Adrenal gland (tissue), 12 donors: ENCODE measurements around the gene TEX2. TPM values are rescaled to one million over a fixed set of nuclear protein-coding genes. Genes with fewer than 3 reads are reported as not detected.

Experiments used
- DNase-seq, 7 donors: peaks; one replicate each; pipeline ENCODE4 v3.0.0-alpha.2; 2019 to 2020
- H3K27ac ChIP-seq, 5 donors: fragments of 200-600 bp; sonication (generic) in 4 of 5; 1 replicate in 3 of 5; 2 replicates in 2 of 5; pipeline versions ENCODE4 v1.5.1 to v1.8.0; 2016 to 2020; ENCODE audit warnings: mild to moderate bottlenecking in 1 of 5
- H3K27me3 ChIP-seq: fragments of 200-600 bp; 2 replicates; pipeline ENCODE4 v1.8.0; 2021
- H3K36me3 ChIP-seq, 2 donors: fragments of 200-600 bp; replicated peaks in 1 of 2; 1 replicate in 1 of 2; 2 replicates in 1 of 2; pipeline versions ENCODE4 v1.5.1 to v1.8.0; 2018 to 2022
- H3K4me1 ChIP-seq, 2 donors: fragments of 200-600 bp; replicated peaks in 1 of 2; 1 replicate in 1 of 2; 2 replicates in 1 of 2; pipeline versions ENCODE4 v1.5.1 to v1.8.0; 2018 to 2021
- H3K4me3 ChIP-seq, 4 donors: fragments of 200-600 bp; sonication (generic) in 3 of 4; one replicate each; pipeline ENCODE4 v1.5.1; 2016 to 2018
- H3K9me3 ChIP-seq, 3 donors: fragments of 200-600 bp; sonication (generic) in 1 of 3; replicated peaks in 1 of 3; 1 replicate in 2 of 3; 2 replicates in 1 of 3; pipeline versions ENCODE4 v1.5.1 to v1.8.0; 2016 to 2021
- CTCF ChIP-seq, 6 experiments: fragments of 450-650 bp in 4 of 6; fragments of 200-600 bp in 2 of 6; sonication (generic) in 1 of 6; IDR thresholded peaks; 1 replicate in 5 of 6; 2 replicates in 1 of 6; pipeline versions ENCODE4 v1.5.1 to v1.8.0; 2016 to 2021; ENCODE audit warnings: antibody characterized with exemption in 6 of 6, mild to moderate bottlenecking in 2 of 6, moderate library complexity in 1 of 6
- POLR2A ChIP-seq, 2 donors: fragments of 450-650 bp; IDR thresholded peaks; one replicate each; pipeline ENCODE4 v1.6.1; 2017; ENCODE audit warnings: antibody characterized with exemption in 2 of 2, mild to moderate bottlenecking in 2 of 2, moderate library complexity in 1 of 2
- WGBS, 4 donors: extraction: QIAGEN DNeasy Blood & Tissue Kit in 2 of 4; methylation state at CpG; one replicate each; pipeline versions ENCODE4 v1.1.5 to v1.1.7; 2013 to 2017; 5-methylcytosine and 5-hydroxymethylcytosine counted together
- intact Hi-C, 2 donors: fragments of 100-400 bp; cut with DNase I; formaldehyde crosslinking; loops; one replicate each; pipeline versions ENCODE4 v1.14.1 to v1.15.0; 2022 to 2023
- polyA plus RNA-seq, 3 donors: library from polyadenylated mRNA; stranded (reverse); fragments of 200-250 nt in 2 of 3; fragments of 350-450 nt in 1 of 3; fragmentation: Illumina TruSeq in 1 of 3; extraction: RNeasy Lipid Tissue Mini Kit (QIAGEN cat#74804) in 1 of 3; gene quantifications; one replicate each; pipeline ENCODE4 v1.2.3, GENCODE V29; 2013 to 2014
- total RNA-seq, 9 donors: library from RNA; depleted of rRNA in 4 of 9; stranded (reverse); fragments of >200 nt in 4 of 9; fragments of 120-200 nt in 1 of 9; fragmentation: NEBNext Ultra II Directional in 1 of 9; extraction: Animal tissue kit (Norgen Biotek cat#: 25700) in 1 of 9; gene quantifications; one replicate each; pipeline versions ENCODE4 v1.1.0 to v1.2.4, GENCODE V29; 2013 to 2023
- donor health status: healthy with polysubstance abuse.
- donor health status: Bipolar disorder and iron deficiency.
- donor health status: DM: yes; HTN: yes; CAD: no.
- donor health status: DM: no; HTN: no; CAD: no.
- donor health status: DM: no; HTN: no; CAD: no.
- donor health status: DM: yes; HTN: yes; CAD: no.

Gene TEX2
- total and polyA plus RNA-seq, 12 donors, result 12.0 to 91.5 (median 62.5) TPM

DNA sequence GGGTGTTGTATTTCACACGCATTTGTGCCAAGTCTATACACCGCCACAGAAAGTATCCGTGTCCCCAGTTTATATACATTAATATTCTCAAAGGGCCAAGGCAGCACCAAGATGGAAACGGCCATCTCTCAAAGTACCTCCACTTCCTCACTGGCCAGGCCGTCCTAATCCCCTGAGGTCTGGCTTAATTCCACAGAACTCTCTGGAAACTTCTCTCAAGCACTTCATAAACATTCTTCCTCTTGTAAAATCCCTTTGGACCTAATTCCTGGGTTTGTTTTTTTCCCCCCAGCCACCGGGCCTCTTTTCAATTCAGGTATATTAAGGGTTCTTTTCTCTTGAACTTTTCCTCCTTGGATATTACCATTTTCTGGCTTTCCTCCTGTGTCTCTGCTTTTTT is 128.1 kb downstream of the TEX2 start:
- H3K4me3 ChIP-seq, result no peak overlapping the region
- peak in 1 of 7 donors; percentile 10 for DNase-seq
- intact Hi-C loops, result loop anchor here (5.0 to 10.0 kb wide), 4 partner anchors 70 to 210 kb away; no protein-coding TSS in a partner anchor
- no peaks in the 10 kb centered on the region for H3K9me3 ChIP-seq
- H3K27me3 ChIP-seq, result no peaks in the 10 kb centered on the region
- TF ChIP-seq POLR2A (IDR thresholded peaks at IDR 0.05) (no peak), CTCF (IDR thresholded peaks at IDR 0.05) (no peak)
- peaks cover 26 to 28% of the 10 kb centered on the region in 2 donors for H3K4me1 ChIP-seq
- peak overlapping the region in 2 of 5 donors; percentile 9 to 15 for H3K27ac ChIP-seq
- WGBS, 4 donors, result 50 to 71% (median 53%) methylated on average over 6 of the region's 6 CpGs
- no peaks in the 10 kb centered on the region for H3K36me3 ChIP-seq

DNA sequence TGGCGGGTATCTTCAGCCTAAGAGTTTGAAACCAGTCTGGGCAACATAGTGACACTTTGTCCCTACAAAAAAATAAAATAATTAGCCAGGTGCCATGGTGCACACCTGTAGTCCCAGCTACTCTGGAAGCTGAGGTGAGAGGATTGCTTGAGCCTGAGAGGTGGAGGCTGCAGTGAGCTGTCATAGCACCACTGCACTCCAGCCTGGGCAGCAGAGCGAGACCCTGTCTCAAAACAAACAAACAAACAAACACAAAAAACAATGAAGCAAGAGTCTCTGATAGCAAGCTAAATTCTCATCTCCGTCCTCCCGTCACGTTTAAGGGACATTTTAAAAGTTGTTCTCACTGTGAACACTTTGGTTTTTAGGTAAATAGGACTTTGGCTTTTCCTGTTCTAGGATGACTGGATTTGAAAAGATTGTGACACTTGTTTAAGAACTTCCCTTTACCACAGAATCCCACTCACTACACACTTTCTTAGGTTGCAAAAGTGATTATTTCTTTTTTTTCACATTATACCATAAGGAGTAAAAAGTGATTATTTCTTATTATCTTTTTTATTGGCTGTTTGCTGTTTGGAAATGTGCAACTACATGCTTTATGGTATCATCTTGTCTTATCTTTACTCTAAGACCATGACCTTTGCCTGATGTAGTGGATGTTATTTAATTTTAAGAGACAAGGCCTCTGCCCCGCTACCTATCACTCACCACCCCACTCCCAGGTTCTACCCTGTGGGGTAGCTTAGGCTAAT is 128.7 kb downstream of the TEX2 start:
- no peak overlapping the region for H3K4me3 ChIP-seq
- DNase-seq, result peak in 1 of 7 donors; percentile 18
- H3K36me3 ChIP-seq, result no peaks in the 10 kb centered on the region
- intact Hi-C loops, result loop anchor here (5.0 to 10.0 kb wide), 4 partner anchors 70 to 210 kb away; no protein-coding TSS in a partner anchor
- H3K9me3 ChIP-seq, result no peaks in the 10 kb centered on the region
- 65 to 85% (median 70%) methylated on average over 6 of the region's 6 CpGs for WGBS, 4 donors
- H3K27me3 ChIP-seq, result no peaks in the 10 kb centered on the region
- H3K27ac ChIP-seq, result peak overlapping the region in 2 of 5 donors; percentile 9 to 90
- H3K4me1 ChIP-seq, result peaks cover 26 to 28% of the 10 kb centered on the region in 2 donors
- TF ChIP-seq CTCF (IDR thresholded peaks at IDR 0.05) (no peak), POLR2A (IDR thresholded peaks at IDR 0.05) (no peak)

DNA sequence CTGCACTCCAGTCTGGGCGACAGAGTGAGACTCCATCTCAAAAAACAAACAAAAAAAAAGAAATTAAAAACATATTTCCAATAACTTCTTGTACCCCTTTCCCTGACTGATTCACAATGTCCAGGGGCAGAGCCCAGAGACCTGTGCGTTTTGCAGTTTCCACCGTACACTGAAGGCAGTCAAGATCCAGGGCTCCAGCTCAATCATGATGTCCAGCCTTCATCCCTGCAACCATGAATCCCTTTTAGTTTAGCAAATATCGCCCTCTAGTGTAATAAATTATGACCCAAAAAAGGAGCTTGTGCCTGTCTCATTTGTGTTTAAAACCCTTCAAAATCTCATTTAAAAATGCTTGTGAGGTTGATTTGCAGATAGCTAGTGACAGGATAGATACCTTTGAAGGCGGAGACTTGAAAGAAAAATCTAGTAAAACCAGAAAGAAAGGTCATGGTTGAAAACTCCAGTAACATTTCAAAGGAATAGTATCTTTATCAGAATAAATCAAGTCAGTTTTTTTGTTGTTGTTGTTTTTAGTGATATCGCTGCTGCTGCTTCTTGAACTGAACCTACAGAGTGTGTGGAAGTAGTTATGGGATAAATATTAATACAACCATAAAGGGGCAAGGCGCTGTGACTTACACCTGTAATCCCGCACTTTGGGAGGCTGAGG is 129.4 kb downstream of the TEX2 start:
- intact Hi-C loops, result loop anchor here (5.0 to 10.0 kb wide), 4 partner anchors 69 to 209 kb away; no protein-coding TSS in a partner anchor
- peaks cover 26 to 28% of the 10 kb centered on the region in 2 donors for H3K4me1 ChIP-seq
- H3K27me3 ChIP-seq, result no peaks in the 10 kb centered on the region
- no peak for TF ChIP-seq POLR2A (IDR thresholded peaks at IDR 0.05)
- peak; percentile 55 to 86 (median 75) for TF ChIP-seq CTCF (IDR thresholded peaks at IDR 0.05)
- H3K4me3 ChIP-seq, result no peak overlapping the region
- H3K27ac ChIP-seq, result peak overlapping the region in 1 of 5 donors; percentile 90
- WGBS, 4 donors, result 33 to 36% (median 34%) methylated on average over 8 of the region's 8 CpGs
- no peaks in the 10 kb centered on the region for H3K9me3 ChIP-seq
- DNase-seq, result peak in 5 of 7 donors; percentile 56 to 76 (median 62)
- H3K36me3 ChIP-seq, result no peaks in the 10 kb centered on the region

GRCh38 chr17:64131606-64132270 is 131.3 kb downstream of the TEX2 start:
- no peak for TF ChIP-seq CTCF (IDR thresholded peaks at IDR 0.05)
- no peak for TF ChIP-seq POLR2A (IDR thresholded peaks at IDR 0.05)
- Histone ChIP-seq H3K4me3 (peak overlapping the region in 1 of 4 donors; percentile 8), H3K9me3 (no peaks in the 10 kb centered on the region), H3K4me1 (peaks cover 29 to 46% of the 10 kb centered on the region in 2 donors), H3K36me3 (no peaks in the 10 kb centered on the region), H3K27me3 (no peaks in the 10 kb centered on the region), H3K27ac (peak overlapping the region; percentile 71 to 98 (median 91))
- peak in 2 of 7 donors; percentile 31 to 61 for DNase-seq
- intact Hi-C loops, result loop anchor here (5.0 to 10.0 kb wide), 4 partner anchors 67 to 207 kb away; no protein-coding TSS in a partner anchor
- 37 to 55% (median 45%) methylated on average over 5 of the region's 5 CpGs for WGBS, 4 donors
